GM19324 (cell line): ENCODE results near the gene PDCD6IP.
"Not testable (repeated sequence)": the region's sequence is repeated elsewhere in the genome, so short reads cannot be mapped to it uniquely, and the experiment has no call there.

Source experiments
- ATAC-seq: cut with Tn5 transposase; IDR thresholded peaks from one replicate; pipeline ENCODE4 v1.9.1; 2021; ENCODE audit warnings: mild to moderate bottlenecking, moderate library complexity; ENCODE audit not compliant: unreplicated experiment, low FRiP score

The PDCD6IP gene

GRCh38 chr3:33798418-33799201, at the start of gene PDCD6IP:
Gene PDCD6IP (plus strand): TSS chr3:33798630. CDS start chr3:33798729, 99 bp downstream.
- ATAC-seq: peak; percentile 94

GRCh38 chr3:33749546-33750210, 48.8 kb upstream of the PDCD6IP start:
- no peak for ATAC-seq

- no peak for ATAC-seq
These were observed 48.2 kb upstream of the PDCD6IP start for GRCh38 chr3:33750211-33750548.

GRCh38 chr3:33751336-33751735, 47.1 kb upstream of the PDCD6IP start:
- ATAC-seq: no peak

- not testable (repeated sequence) for ATAC-seq
These were observed 44.0 kb upstream of the PDCD6IP start for GRCh38 chr3:33754391-33754790.

- ATAC-seq: no peak
These were observed 40.1 kb upstream of the PDCD6IP start for GRCh38 chr3:33758281-33758680.

GRCh38 chr3:33758864-33759263, 39.6 kb upstream of the PDCD6IP start:
- ATAC-seq: no peak

- no peak for ATAC-seq
These were observed 29.7 kb upstream of the PDCD6IP start for GRCh38 chr3:33768578-33769330.

- ATAC-seq: no peak
These were observed 24.8 kb upstream of the PDCD6IP start for GRCh38 chr3:33773637-33774036.

GRCh38 chr3:33775363-33775762, 23.1 kb upstream of the PDCD6IP start:
- no peak for ATAC-seq

- ATAC-seq: no peak
These were observed 20.4 kb upstream of the PDCD6IP start for GRCh38 chr3:33777996-33778395.

GRCh38 chr3:33779751-33780150, 18.7 kb upstream of the PDCD6IP start:
- ATAC-seq: no peak

GRCh38 chr3:33781413-33781812, 17.0 kb upstream of the PDCD6IP start:
- ATAC-seq: not testable (repeated sequence)

- no peak for ATAC-seq
These were observed 11.7 kb upstream of the PDCD6IP start for GRCh38 chr3:33786565-33787327.

- ATAC-seq: peak; percentile 87
These were observed 11.0 kb upstream of the PDCD6IP start for GRCh38 chr3:33787328-33788009.

- no peak for ATAC-seq
These were observed 9.1 kb upstream of the PDCD6IP start for GRCh38 chr3:33789183-33789954.

GRCh38 chr3:33790091-33790490, 8.3 kb upstream of the PDCD6IP start:
- ATAC-seq: no peak

- no peak for ATAC-seq
These were observed 6.8 kb upstream of the PDCD6IP start for GRCh38 chr3:33791477-33792166.
